UCSD-AML1 (cell line): ENCODE measurements around the gene TNFRSF8.

Source experiments
- DNase-seq: peaks from one replicate; lab custom pipeline; 2025; ENCODE audit not compliant: unreplicated experiment; lab: John Stamatoyannopoulos, UW

Gene TNFRSF8

DNA sequence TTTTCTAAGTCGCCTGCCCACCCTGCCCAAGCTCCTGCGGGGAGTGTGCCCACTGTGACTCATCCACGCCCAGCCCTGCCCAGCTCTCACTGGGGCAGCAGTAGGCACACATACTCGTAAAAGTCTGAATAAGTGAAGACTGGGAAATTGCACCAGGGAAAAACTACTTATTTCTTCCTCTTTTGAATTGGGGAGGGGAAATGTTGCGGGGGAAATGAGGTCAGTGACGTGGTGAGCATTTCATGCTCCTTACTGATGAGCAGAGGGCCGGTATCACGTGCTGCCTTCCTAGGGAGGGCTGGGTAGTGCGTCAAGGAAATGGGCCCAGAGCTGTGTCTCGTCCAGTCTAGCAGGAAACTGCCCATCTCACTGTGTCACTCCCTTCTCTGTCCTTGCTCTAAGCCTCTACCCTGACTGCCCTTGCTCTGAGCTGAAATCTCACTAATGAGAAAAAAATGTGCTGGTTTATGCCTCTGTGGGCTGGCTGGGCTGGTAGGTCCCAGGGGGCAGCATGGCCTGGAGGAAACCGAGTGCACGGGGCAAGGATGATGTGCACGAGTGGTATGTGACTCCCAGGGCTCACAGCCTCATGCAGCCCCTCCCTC is 90.2 kb downstream of the TNFRSF8 start:
- peak; percentile 64 for DNase-seq

DNA sequence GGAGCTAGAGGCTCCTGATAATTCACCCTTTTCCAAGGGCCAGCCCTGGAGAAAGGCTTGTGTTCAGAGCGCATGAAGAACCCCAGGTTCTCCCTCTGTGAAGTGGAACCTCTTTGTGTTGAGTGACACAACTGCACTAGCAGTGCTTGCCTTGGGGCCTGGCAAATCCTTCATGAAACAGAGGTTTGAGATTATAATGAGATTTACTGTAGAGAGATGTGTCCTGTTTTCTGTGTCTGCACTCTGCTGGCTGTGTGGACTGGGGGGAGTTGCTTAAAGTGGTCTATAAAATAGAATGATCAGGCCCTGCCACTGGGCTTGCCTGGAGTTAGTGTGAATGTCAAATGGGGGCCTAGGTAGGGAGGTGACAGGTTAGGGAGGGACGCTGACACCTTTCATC is 92.2 kb downstream of the TNFRSF8 start:
- no peak for DNase-seq

DNA sequence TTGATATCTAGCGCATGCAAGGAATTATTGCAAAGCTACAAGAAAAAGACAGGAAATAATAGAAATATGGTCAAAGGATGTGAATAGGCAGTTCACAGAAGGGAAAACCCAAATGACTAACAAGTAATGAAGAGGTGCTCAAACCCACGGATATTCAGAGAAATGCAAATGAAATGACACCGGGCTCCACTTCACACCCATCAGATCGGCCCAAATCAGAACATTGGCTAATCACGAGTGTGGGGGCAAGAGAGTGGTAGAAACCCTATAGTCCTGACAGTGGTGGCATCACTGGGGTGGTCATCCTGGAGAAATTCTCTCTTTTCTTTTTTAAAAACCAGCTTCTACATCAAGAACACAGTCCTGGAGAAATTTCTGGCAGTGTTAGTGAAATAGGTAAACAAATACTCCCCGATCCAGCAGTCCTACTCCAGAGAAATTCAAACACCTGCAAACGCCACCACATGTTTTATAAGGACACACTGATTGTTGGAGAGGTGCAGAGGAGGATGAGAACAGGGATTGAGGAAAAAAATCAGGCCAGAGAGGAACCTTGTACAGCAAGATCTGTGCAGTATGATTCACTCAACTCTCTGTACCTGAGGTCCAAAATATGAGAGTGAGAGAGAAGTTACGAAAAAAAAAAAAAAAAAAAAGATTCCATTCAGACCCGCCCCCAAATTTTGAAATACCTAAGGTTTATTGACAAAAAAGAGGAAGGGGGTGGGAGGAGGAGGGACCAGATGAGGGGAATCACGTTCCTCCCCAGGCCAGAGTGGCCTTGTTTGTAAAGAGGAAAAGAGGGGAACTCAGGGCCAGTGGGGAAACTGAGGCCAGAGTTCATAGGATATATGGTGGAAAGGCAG is 94.5 kb downstream of the TNFRSF8 start:
- DNase-seq = no peak

DNA sequence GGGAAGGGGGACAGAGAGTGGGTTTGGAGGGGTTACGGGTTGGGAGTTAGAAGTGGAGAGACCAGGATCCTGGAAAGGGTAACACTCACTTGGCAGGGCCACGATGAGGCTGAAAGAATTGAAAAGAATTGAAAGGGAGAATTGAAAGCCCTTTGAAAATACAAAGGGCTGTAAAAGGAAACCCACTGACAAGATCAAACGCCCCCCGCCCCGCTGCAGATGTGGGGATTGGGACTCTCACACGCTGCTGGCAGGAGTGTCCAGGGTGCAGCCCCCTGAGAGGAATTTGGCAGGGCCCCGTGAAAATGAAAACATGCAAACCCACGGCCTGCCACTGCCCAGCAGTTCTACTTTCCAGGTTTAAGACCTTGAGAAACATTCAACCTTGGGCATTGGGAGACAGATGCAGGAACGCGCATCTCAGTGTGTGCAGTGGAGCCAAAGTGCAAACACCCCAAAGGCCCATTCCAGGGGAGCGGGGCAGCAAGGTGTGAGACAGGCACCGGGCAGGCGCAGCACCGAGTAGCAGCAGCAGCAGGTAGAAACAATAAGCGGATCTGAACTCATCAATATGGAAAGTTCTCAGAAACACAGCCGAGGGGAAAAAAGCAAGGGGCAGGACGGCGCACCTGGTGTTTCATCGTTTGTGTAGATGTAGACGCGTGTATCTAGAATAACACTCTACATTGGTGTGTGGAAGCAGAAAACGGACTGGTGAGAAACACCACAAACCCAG is 95.4 kb downstream of the TNFRSF8 start:
- no peak for DNase-seq

DNA sequence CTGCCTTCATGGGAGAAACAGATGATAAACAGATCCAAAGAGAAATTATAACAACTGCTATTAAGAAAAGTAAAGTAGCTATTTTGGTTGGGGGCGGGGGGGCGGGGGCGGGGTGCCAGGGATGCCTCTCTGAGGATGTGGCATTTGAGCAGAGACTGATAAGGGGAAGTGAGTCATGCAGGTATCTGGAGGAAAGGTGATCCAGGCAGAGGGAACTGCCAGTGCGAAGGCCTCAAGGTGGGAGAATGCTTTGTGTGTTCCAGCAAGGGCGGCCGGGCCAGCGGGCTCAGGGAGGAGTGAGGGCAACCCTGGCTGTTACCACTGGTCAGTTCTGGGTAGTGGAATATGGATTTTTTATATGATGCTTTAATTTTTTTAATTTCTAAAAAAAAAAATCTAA is 96.7 kb downstream of the TNFRSF8 start:
- no peak for DNase-seq

DNA sequence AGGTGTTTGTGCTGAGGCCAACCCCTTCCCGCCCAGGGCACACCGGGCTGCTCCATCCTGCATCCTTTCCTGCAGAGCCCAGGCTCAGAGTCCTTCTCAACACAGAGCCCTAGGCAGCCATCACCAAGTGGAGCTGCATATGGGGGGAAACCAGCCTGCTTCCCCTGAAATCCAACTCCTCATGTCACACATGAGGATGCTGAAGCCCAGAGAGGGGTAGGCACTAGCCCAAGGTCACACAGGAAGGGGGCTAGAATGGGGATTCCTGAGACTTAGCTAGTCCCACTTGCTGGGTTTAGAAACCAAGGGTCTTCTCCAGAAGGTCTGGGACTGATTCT is 98.2 kb downstream of the TNFRSF8 start:
- DNase-seq = no peak

DNA sequence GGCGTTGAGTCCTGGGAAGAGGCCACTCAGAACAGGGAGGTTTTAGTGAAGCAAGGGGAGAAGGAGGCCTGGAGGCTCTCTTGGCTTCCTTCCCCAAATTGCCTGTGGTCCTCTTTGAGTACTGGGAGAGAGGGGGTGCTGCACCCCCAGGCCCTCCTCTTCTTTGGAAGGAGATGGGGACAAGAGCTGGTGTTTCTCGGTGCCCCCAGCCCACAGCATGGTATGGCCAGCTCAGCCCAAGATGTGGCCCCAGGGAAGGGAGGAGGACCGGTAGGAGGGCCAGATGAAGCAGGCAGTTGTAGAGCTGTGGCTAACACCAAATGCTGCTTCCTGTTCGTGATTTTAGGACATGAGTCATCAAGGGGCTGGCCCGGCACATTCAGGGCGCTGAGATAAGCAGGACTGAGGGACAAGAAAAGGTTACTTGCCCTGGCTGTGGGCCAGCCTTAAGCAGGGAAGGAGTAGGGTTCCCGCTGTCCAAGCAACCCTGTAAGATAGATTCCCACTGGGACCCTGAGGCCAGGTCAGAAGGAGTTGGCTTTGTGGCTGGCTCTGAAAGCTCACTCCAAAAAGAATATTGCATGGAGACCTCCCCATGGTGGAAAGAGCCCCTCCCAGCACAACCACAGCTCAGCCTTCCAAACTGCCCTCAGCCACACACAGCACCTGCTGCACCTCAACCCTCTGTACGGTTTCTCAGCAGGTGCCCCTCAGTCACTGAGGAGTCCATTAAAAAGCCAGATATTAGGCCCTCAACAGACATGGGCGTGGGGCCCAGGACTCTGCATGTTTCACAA is 98.8 kb downstream of the TNFRSF8 start:
- peak; percentile 81 for DNase-seq

DNA sequence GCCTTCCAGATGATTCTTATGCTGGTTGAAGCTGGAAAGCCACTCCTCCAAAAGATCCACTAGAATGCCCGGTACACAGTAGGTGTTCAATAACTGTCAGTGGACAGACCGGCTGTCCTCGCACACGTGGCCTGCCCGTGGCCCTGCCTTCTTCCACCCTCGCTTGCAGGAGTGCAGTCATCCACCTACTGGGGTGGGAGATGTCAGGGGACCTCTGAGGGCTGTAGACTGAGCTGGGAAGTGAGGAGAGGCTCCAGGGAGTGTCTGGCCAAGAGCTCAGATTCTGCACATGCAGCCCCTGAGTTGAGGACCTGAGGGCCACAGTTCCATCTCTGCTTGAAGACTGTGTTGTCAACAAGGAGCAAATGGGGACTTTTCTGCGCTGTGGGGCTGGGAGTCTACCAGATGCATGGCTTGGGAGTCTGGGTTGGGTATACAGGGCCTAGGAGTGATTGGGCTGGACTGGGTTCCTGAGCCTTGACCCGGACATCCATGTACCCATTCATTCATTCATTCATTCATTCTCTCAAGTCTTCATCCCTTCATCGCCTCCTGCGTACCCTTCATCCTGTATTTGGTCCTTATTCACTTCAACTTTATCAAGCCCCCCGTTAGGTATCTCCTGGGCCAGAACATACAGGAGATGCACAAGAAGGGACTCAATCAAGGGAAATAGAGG is 99.5 kb downstream of the TNFRSF8 start:
- DNase-seq = no peak

DNA sequence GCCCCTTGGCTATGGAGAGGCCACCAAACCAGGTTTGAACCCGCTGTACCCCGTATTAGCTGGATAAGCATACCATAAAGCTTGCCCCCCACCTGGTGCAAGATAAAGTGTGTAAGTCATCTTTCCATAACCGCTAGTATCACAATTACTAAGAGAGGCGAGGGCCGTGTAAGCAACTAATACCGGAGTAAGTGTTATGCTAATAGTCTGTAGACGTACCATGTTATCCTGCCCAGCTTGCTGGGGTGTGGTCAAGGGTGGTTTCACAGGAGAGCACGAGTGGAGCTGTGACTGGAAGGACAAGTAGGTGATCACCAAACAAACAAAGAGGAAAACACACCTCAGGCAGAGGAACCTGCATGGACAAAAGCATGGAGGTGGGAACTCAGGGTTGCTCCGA is 100.1 kb downstream of the TNFRSF8 start:
- no peak for DNase-seq

DNA sequence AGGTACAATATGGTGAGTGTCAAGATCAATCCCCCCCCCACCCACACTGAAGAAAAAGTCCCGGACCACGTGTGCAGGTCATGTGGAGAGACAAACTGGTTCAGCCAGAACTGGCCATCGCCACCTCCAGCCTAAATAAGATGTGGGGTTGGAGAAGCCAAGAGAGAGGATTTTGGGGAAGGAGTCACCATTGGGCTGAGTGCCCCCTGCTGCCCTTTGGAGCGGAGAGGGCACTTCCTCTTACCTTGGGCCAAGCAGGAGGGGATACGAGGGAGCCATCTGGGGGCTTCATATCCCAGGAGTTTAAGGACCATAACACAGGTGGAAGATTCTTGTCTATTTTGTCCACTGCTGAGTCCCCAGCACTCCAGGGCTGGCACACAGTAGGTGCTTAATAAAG is 101.1 kb downstream of the TNFRSF8 start:
- no peak for DNase-seq

DNA sequence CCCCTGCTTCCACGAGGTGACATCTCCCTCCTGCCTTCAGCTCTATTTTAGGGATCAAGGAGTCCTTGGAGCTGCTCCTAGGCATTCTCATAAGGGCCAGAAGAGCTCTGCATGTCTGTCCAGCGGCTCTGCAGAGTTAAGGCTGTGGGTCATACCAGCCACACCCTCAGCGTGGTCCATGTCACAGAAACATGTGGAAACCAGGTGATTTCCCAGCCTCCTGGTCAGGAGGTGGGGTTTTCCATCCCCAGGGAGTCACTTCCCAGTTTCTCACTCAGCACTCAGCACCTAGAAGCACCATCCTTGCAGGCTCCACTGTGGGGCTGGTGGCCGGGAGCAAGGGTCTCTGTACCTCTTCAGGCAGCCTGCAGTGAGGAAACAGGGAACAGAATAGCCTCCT is 102.2 kb downstream of the TNFRSF8 start:
- DNase-seq = no peak

DNA sequence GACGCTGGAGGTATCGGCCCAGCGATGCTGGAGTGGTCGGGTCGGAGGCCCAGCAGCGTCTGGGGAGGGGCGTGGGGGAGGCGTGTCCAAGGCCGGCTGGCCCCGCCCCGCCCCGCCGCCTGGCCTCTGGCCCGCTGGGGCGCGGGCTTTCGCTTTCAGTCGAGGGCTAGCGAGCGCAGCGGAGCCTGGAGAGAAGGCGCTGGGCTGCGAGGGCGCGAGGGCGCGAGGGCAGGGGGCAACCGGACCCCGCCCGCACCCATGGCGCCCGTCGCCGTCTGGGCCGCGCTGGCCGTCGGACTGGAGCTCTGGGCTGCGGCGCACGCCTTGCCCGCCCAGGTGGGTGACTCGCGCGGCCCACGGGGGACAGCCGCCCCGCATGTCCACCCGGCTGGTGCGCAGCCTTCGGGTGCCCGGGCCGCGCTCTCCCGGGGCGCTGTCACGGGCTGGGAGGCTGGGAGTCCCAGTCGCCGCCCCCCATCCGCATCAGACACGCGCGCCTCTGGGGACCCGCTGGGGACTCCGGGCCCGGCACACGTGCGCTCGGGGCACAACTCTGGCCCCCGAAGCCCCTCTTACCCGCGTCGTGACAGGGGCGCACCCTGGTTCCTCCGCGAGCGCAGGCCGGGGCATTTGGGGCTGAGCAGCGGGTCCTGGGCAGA is 103.9 kb downstream of the TNFRSF8 start, which contains the start of gene TNFRSF1B:
TNFRSF1B (plus strand) TSS at position 158 of the 659 bp plus-strand sequence; CDS start at position 259, 101 bp downstream.
- peak; percentile 78 for DNase-seq

DNA sequence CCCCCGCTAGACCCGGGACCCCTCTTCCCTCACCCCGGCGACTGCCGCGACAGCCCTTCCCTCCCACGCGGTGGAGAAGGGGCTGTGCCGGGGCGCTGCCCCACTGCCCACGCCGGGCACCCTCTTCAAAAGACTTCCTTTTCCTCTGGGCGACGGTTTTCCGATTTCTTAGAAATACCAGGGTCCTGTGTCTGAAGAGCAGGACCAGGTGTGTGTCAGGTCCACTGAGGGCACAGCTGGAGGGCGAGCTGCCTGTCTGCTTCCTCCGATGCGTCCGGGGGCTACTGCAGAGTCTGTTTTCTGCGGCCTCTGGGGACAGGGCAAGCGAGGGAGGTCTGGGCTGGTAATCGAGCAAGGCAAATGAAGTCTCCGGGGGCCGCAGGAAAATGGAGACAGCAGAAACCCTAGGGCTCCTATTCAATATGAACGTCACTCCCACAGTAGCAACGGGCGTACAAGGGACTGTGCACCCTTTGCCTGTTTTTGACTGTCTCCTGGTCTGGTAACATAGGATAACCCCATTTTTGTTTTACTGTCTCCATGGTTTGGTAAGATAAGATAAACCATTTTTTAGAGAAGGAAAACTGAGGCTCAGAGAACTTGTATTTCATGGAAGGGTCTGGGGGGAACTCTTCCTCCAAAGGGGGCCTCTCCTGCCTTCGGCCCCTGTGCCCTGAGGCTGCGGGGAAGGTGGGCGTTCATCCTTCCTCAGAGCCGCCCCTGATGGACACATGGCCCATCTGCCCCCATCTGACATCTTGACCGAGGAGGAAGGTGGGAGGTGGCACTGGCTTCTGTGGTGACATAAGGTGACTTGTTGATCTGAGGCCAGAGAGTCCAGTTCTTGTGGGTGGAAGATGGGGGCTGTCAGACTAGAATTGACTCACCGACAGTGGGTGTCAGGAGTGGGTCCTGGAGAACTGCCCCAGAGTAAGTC is 104.7 kb downstream of the TNFRSF8 start:
- peak; percentile 51 for DNase-seq

DNA sequence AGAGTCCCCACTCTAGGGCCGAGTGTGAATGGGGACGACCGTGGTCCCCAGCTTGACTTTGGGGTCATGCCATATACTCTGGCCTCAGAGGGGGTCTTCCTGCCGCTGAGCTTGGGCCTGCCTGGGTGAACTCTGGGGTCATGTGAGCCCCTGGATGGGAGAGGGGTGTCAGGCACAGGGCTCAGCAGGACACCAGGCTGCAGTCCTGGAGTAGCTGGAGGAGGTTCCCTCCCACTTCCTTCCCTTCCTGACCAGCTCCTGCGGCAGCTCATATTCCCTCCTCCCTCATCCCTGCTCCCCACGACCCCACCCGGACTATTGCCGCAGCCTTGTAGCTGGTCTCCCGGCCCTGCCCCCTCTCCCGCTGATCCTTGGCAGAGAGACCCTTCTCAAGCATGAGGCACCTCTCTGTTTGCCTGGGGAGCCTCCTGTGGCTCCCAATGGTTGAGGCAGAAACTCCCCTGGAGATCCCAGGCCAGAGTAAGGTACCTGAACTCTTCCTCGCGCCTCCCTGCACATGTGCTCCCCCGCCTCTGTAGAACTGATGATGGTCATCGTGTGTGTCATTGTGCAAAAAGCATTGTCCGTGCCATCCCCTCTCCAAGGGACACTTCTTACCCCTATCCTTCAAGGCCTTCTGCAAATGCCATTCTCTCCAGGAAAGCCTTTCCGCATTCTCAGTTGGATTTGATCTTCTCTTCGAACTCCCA is 105.5 kb downstream of the TNFRSF8 start:
- peak; percentile 51 for DNase-seq

DNA sequence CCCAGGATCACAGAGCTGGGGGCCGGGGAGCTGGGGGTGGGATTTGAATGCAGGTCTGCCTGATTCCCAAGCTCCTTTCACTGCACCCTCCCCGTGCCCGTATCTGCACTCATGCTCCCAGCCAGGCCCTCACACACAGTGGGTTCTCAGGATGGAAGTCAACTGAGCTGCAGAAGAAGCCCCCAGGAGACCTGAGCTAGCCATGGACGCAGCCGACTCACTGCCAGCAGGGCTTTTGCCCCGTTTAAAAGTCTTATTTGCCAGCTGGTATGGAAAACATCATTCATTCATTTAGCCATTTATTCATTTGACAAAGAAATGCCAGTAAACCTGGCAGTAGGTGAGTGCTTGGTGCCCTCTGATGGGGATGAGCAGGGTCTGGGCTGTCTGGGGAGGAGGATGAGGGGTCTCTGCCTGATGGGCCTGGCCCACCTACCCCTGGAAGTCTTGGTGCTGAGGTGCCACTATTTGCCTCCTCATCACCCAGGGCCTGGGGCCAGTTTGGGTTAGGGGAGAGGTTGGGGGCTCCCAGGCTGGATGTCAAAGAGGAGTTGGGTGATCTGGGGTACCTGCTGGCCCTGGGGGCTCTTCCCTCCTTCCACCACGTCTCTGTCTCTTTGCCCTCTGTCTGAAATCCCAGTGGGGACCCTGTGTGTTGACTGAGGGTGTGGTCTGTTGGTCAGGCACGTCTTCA is 106.5 kb downstream of the TNFRSF8 start:
- DNase-seq = no peak

DNA sequence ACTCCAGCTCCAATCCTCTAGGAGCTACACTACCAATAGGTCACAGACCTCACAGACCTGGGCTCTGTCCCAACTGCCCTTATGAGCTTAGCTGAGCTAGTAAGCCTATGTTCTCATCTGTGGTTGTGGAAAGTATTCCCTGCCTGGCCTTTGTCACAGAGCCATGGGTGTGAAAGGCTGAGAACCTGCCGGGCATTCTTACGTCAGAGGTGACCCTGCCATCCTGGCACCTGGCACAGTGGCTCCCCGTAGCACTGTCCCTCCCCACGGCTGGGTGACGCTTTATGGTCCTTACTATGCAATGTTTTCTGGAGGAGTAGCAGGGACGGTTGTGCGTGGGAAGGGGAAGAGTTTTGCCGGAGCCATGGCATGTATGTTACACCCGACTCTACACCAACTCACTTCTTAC is 107.2 kb downstream of the TNFRSF8 start:
- DNase-seq = no peak

DNA sequence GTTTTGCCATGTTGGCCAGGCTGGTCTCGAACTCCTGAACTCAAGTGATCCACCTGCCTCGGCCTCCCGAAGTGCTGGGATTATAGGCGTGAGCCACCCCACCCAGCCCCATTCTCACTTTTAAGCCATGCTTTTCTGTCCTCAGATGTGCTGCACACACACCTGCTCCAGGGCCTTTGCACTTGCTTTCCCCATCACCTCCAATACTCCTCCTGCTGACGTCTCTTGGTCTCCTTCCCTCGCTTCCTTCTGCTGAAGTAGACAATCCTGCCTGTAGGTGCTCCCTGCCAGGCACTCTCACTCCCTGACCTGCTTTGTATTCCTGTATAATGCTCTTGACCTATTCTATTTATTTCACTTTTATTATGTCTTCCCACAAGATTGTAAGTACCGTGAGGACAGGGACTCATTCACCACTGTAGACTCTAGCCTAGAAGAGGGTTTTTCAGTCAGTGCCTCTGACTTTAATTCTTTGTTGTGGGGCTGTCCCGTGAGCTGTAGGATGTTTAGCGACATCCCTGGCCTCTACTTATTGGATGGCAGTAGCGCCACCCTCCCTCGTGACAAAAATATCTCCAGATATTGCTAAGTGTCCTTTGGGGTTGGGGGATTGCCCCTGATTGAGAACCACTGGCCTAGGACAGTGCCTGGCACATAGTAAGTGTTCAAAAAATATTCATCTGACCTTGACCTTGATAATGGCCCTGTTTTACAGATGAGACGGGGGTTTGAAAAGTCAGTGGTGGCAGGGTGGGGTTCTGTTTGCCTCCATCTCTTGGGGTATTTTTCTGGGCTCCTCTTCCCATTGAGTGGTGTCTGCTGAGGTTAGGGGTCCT is 108.3 kb downstream of the TNFRSF8 start:
- DNase-seq = no peak
